ENCODE measurements around the gene PADI4. TPM values are rescaled to one million over a fixed set of nuclear protein-coding genes. Genes with fewer than 3 reads are reported as not detected.

PADI4 gene
- total RNA-seq, 1 experiment from 2014 or later = 0.26 TPM

GRCh38 chr1:17371896-17372295 is 63.9 kb downstream of the PADI4 start, which contains the start of gene PADI6 (continued):
- no peak for TF ChIP-seq ATF6 (CRISPR knock-in tag; IDR thresholded peaks at IDR 0.05)
- no peak for TF ChIP-seq AR (CRISPR knock-in tag; IDR thresholded peaks at IDR 0.05)

GRCh38 chr1:17372955-17373354 is 65.0 kb downstream of the PADI4 start:
- ATAC-seq = no peak; the same call in 1 of the 2 replicates
- no peaks in the 10 kb centered on the region for H3K9me3 Mint-ChIP-seq
- no peak overlapping the region for H3K27ac Mint-ChIP-seq
- DNase-seq (ENCODE audit: low spot score) = peak; percentile 24
- H3K27me3 Mint-ChIP-seq (ENCODE audit: low read depth) = no peaks in the 10 kb centered on the region; the same call in 1 of the 2 replicates
- TF ChIP-seq TEAD4 (CRISPR knock-in tag; IDR thresholded peaks at IDR 0.05) (no peak), ZNF121 (CRISPR knock-in tag; IDR thresholded peaks at IDR 0.05) (peak; percentile 73; the same call in 1 of the 2 replicates), FOXK1 (CRISPR knock-in tag; IDR thresholded peaks at IDR 0.05) (no peak)
- ChIA-PET CTCF (no interaction called here), POLR2A (no interaction called here)
- H3K36me3 Mint-ChIP-seq = no peaks in the 10 kb centered on the region
- peaks cover 39% of the 10 kb centered on the region for H3K4me1 Mint-ChIP-seq
- no peak overlapping the region for H3K4me3 Mint-ChIP-seq

GRCh38 chr1:17375651-17376050 is 67.7 kb downstream of the PADI4 start:
- H3K9me3 Mint-ChIP-seq = no peaks in the 10 kb centered on the region
- no peak overlapping the region for H3K4me3 Mint-ChIP-seq
- no peaks in the 10 kb centered on the region for H3K36me3 Mint-ChIP-seq
- no peak for DNase-seq (ENCODE audit: low spot score)
- H3K27me3 Mint-ChIP-seq (ENCODE audit: low read depth) = peaks cover under 1% of the 10 kb centered on the region; the same call in 1 of the 2 replicates
- no peak overlapping the region for H3K27ac Mint-ChIP-seq
- POLR2A ChIA-PET = no interaction called here
- no peak for ATAC-seq
- CTCF ChIA-PET = interaction anchor here (1.2 kb wide), 1 partner anchor 20 kb away, joined by 3 read pairs; no protein-coding TSS in a partner anchor
- H3K4me1 Mint-ChIP-seq = peaks cover 33% of the 10 kb centered on the region
- TF ChIP-seq, protein P1, sequence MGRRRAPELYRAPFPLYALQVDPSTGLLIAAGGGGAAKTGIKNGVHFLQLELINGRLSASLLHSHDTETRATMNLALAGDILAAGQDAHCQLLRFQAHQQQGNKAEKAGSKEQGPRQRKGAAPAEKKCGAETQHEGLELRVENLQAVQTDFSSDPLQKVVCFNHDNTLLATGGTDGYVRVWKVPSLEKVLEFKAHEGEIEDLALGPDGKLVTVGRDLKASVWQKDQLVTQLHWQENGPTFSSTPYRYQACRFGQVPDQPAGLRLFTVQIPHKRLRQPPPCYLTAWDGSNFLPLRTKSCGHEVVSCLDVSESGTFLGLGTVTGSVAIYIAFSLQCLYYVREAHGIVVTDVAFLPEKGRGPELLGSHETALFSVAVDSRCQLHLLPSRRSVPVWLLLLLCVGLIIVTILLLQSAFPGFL (CRISPR knock-in tag; IDR thresholded peaks at IDR 0.05; ENCODE audit: borderline replicate concordance) = no peak
- TF ChIP-seq, protein P2, sequence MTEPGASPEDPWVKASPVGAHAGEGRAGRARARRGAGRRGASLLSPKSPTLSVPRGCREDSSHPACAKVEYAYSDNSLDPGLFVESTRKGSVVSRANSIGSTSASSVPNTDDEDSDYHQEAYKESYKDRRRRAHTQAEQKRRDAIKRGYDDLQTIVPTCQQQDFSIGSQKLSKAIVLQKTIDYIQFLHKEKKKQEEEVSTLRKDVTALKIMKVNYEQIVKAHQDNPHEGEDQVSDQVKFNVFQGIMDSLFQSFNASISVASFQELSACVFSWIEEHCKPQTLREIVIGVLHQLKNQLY (CRISPR knock-in tag; IDR thresholded peaks at IDR 0.05) = no peak
- TF ChIP-seq GTF2I (CRISPR knock-in tag; conservative IDR thresholded peaks at IDR 0.05) (no peak), ZNF138 (CRISPR knock-in tag; conservative IDR thresholded peaks at IDR 0.05) (no peak), KAT7 (CRISPR knock-in tag; IDR thresholded peaks at IDR 0.05; ENCODE audit: borderline replicate concordance) (no peak), RORB (CRISPR knock-in tag; IDR thresholded peaks at IDR 0.05) (no peak), ZNF121 (CRISPR knock-in tag; IDR thresholded peaks at IDR 0.05) (no peak), ZNF232 (CRISPR knock-in tag; IDR thresholded peaks at IDR 0.05) (no peak), ZNF219 (CRISPR knock-in tag; IDR thresholded peaks at IDR 0.05; ENCODE audit: borderline replicate concordance) (no peak), ETV6 (CRISPR knock-in tag; IDR thresholded peaks at IDR 0.05) (no peak), ZNF671 (CRISPR knock-in tag; IDR thresholded peaks at IDR 0.05) (no peak), CTCF (IDR thresholded peaks at IDR 0.05) (no peak), TCF7 (CRISPR knock-in tag; IDR thresholded peaks at IDR 0.05; ENCODE audit: low read depth) (no peak), MAX (CRISPR knock-in tag; IDR thresholded peaks at IDR 0.05) (no peak), ZNF396 (CRISPR knock-in tag; IDR thresholded peaks at IDR 0.05; ENCODE audit: borderline replicate concordance) (no peak), FOXJ3 (CRISPR knock-in tag; IDR thresholded peaks at IDR 0.05; ENCODE audit: borderline replicate concordance) (no peak)
- TF ChIP-seq, protein P3, sequence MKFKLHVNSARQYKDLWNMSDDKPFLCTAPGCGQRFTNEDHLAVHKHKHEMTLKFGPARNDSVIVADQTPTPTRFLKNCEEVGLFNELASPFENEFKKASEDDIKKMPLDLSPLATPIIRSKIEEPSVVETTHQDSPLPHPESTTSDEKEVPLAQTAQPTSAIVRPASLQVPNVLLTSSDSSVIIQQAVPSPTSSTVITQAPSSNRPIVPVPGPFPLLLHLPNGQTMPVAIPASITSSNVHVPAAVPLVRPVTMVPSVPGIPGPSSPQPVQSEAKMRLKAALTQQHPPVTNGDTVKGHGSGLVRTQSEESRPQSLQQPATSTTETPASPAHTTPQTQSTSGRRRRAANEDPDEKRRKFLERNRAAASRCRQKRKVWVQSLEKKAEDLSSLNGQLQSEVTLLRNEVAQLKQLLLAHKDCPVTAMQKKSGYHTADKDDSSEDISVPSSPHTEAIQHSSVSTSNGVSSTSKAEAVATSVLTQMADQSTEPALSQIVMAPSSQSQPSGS (CRISPR knock-in tag; IDR thresholded peaks at IDR 0.05; ENCODE audit: borderline replicate concordance, low read depth) = no peak
- TF ChIP-seq, protein P4, sequence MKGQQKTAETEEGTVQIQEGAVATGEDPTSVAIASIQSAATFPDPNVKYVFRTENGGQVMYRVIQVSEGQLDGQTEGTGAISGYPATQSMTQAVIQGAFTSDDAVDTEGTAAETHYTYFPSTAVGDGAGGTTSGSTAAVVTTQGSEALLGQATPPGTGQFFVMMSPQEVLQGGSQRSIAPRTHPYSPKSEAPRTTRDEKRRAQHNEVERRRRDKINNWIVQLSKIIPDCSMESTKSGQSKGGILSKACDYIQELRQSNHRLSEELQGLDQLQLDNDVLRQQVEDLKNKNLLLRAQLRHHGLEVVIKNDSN (CRISPR knock-in tag; IDR thresholded peaks at IDR 0.05) = no peak
